Stomach (tissue), 9 donors: ENCODE results near the gene SLC22A17. TPM values are rescaled to one million over a fixed set of nuclear protein-coding genes. Genes with fewer than 3 reads are reported as not detected.

Experiments
- DNase-seq, 2 donors: peaks; one replicate each; pipeline versions ENCODE4 v3.0.0 to v3.0.0-alpha.2; 2013 to 2019
- H3K27ac ChIP-seq, 5 donors: fragments of 200-600 bp in 4 of 5; sonication (generic) in 4 of 5; one replicate each; pipeline ENCODE4 v1.5.1; 2013 to 2019; ENCODE audit warnings: mild to moderate bottlenecking in 1 of 5, moderate library complexity in 1 of 5
- H3K27me3 ChIP-seq, 3 donors: fragments of 200-600 bp; sonication (generic); one replicate each; pipeline ENCODE4 v1.5.1; 2017 to 2019; ENCODE audit warnings: mixed run types in 1 of 3
- H3K36me3 ChIP-seq, 4 donors: fragments of 200-600 bp; sonication (generic); 1 replicate in 3 of 4; 2 replicates in 1 of 4; pipeline ENCODE4 v1.5.1; 2016 to 2019
- H3K4me1 ChIP-seq, 4 donors: fragments of 200-600 bp; sonication (generic); one replicate each; pipeline ENCODE4 v1.5.1; 2016 to 2019
- H3K4me3 ChIP-seq, 4 donors: fragments of 200-600 bp; sonication (generic) in 3 of 4; one replicate each; pipeline ENCODE4 v1.5.1; 2016 to 2019; ENCODE audit warnings: mild to moderate bottlenecking in 1 of 4
- H3K9me3 ChIP-seq, 4 donors: fragments of 200-600 bp; sonication (generic); one replicate each; pipeline ENCODE4 v1.5.1; 2016 to 2019
- CTCF ChIP-seq, 7 experiments: fragments of 450-650 bp in 4 of 7; fragments of 200-600 bp in 3 of 7; sonication (generic) in 3 of 7; IDR thresholded peaks; one replicate each; pipeline ENCODE4 v1.5.1; 2016 to 2019; ENCODE audit warnings: antibody characterized with exemption in 7 of 7, control low read depth in 2 of 7, mild to moderate bottlenecking in 1 of 7
- EP300 ChIP-seq: sonication (generic); formaldehyde crosslinking; IDR thresholded peaks from one replicate; pipeline ENCODE4 v1.6.1; 2017; ENCODE audit warnings: antibody characterized with exemption
- POLR2A ChIP-seq, 4 donors: fragments of 450-650 bp; IDR thresholded peaks; one replicate each; pipeline ENCODE4 v1.6.1; 2016; ENCODE audit warnings: antibody characterized with exemption in 4 of 4, control low read depth in 2 of 4, mild to moderate bottlenecking in 1 of 4, moderate library complexity in 1 of 4
- POLR2AphosphoS5 ChIP-seq, 3 donors: sonication (generic); formaldehyde crosslinking; IDR thresholded peaks; one replicate each; pipeline ENCODE4 v1.6.1; 2016; ENCODE audit warnings: antibody characterized with exemption in 3 of 3
- WGBS, 5 donors: extraction: QIAGEN DNeasy Blood & Tissue Kit in 3 of 5; methylation state at CpG; one replicate each; pipeline versions ENCODE4 v1.1.5 to v1.1.7; 2013 to 2018; 5-methylcytosine and 5-hydroxymethylcytosine counted together
- intact Hi-C: fragments of 100-400 bp; cut with DNase I; formaldehyde crosslinking; loops from one replicate; pipeline ENCODE4 v1.15.1; 2023; ENCODE audit warnings: low total_unique reads
- polyA plus RNA-seq, 3 donors: library from polyadenylated mRNA; stranded (reverse); fragments of 200-250 nt; gene quantifications; one replicate each; pipeline ENCODE4 v1.2.3, GENCODE V29; 2013
- total RNA-seq, 5 donors: library from RNA; depleted of rRNA; stranded (reverse); fragments of >200 nt; gene quantifications; one replicate each; pipeline versions ENCODE4 v1.1.0 to v1.2.3, GENCODE V29; 2014 to 2016
- donor health status: healthy with polysubstance abuse.
- donor health status: Bipolar disorder and iron deficiency.
- donor health status: healthy.

The SLC22A17 gene
- total and polyA plus RNA-seq, 8 donors, result 7.0 to 33.3 (median 17.2) TPM

DNA sequence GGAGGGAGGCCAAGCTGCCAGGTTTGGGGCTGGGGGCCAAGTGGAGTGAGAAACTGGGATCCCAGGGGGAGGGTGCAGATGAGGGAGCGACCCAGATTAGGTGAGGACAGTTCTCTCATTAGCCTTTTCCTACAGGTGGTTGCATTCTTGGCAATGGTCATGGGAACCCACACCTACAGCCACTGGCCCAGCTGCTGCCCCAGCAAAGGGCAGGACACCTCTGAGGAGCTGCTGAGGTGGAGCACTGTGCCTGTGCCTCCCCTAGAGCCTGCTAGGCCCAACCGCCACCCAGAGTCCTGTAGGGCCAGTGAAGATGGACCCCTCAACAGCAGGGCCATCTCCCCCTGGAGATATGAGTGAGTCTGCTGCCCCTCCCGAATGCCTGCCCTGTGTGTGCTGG lies 20.4 kb upstream of the SLC22A17 start:
- no peaks in the 10 kb centered on the region for H3K9me3 ChIP-seq
- H3K27me3 ChIP-seq, result no peaks in the 10 kb centered on the region
- no peak overlapping the region for H3K4me3 ChIP-seq
- no peak overlapping the region for H3K27ac ChIP-seq
- intact Hi-C loops, result loop anchor here (5.0 kb wide), 1 partner anchor 111 kb away; no protein-coding TSS in a partner anchor
- no peak for DNase-seq
- H3K4me1 ChIP-seq, result peaks cover 0 to 10% (median 0%) of the 10 kb centered on the region in 4 donors
- no peak for TF ChIP-seq EP300
- no peak for TF ChIP-seq POLR2AphosphoS5 (IDR thresholded peaks at IDR 0.05)
- TF ChIP-seq POLR2A (IDR thresholded peaks at IDR 0.05), result no peak
- TF ChIP-seq CTCF (IDR thresholded peaks at IDR 0.05), result no peak
- WGBS, 5 donors, result 70 to 92% (median 85%) methylated on average over 3 of the region's 3 CpGs
- H3K36me3 ChIP-seq, result no peaks in the 10 kb centered on the region

GRCh38 chr14:23372509-23372908 lies 19.8 kb upstream of the SLC22A17 start, which contains the start of gene IL25:
Gene IL25 (plus strand): TSS chr14:23372809.
- Histone ChIP-seq H3K9me3 (no peaks in the 10 kb centered on the region), H3K4me3 (no peak within 1 kb of the TSS), H3K27ac (no peak within 1 kb of the TSS), H3K27me3 (no peaks in the 10 kb centered on the region), H3K4me1 (peaks cover 0 to 10% (median 0%) of the 10 kb centered on the region in 4 donors), H3K36me3 (no peaks in the 10 kb centered on the region)
- TF ChIP-seq CTCF (IDR thresholded peaks at IDR 0.05) (no peak), POLR2AphosphoS5 (IDR thresholded peaks at IDR 0.05) (no peak), EP300 (no peak)
- WGBS, 5 donors, result 71 to 83% (median 73%) methylated on average over 2 of the region's 2 CpGs
- intact Hi-C loops, result loop anchor here (5.0 kb wide), 1 partner anchor 110 kb away; no protein-coding TSS in a partner anchor
- no peak for DNase-seq

DNA sequence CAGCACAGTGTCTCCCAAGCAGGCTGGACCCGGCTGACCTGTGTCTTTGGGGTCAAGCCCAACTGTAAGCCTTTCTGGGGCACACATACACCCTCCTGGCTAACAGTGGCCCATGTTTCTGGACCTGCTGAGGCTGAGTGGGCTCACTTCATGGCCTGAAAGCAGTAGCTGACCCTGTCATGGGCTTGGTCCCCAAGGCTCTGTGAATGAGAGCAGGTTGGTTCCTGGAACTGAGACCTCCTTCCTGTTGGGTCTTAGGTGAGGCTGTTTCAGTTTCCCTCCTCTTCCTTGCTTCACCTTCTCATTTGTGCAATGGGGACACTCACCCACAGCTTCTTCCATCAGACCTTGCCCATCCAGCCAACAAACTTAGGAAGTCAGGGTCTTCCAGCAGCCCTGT lies 19.2 kb upstream of the SLC22A17 start:
- Histone ChIP-seq H3K27ac (no peak overlapping the region), H3K27me3 (peaks cover 0 to under 1% (median 0%) of the 10 kb centered on the region in 3 donors), H3K36me3 (no peaks in the 10 kb centered on the region), H3K9me3 (no peaks in the 10 kb centered on the region), H3K4me3 (no peak overlapping the region), H3K4me1 (peaks cover 0 to 11% (median 2%) of the 10 kb centered on the region in 4 donors)
- no peak for TF ChIP-seq EP300
- DNase-seq, result no peak
- WGBS, 5 donors, result 75 to 86% (median 78%) methylated on average over 1 of the region's 1 CpG; no CpG with 5 or more reads in 1 of the 5 donors
- intact Hi-C loops, result loop anchor here (5.0 kb wide), 1 partner anchor 110 kb away; no protein-coding TSS in a partner anchor

- intact Hi-C loops, result loop anchor here (5.0 kb wide), 1 partner anchor 108 kb away; no protein-coding TSS in a partner anchor
- peaks cover 4 to 23% (median 14%) of the 10 kb centered on the region in 4 donors for H3K4me1 ChIP-seq
- WGBS, 5 donors, result 38 to 86% (median 63%) methylated on average over 1 of the region's 1 CpG
- no peak for DNase-seq
- H3K4me3 ChIP-seq, result no peak overlapping the region
- H3K36me3 ChIP-seq, result no peaks in the 10 kb centered on the region
- H3K27ac ChIP-seq, result no peak overlapping the region
- no peaks in the 10 kb centered on the region for H3K9me3 ChIP-seq
- TF ChIP-seq POLR2A (IDR thresholded peaks at IDR 0.05), result no peak
- TF ChIP-seq CTCF (IDR thresholded peaks at IDR 0.05), result no peak
- no peak for TF ChIP-seq POLR2AphosphoS5 (IDR thresholded peaks at IDR 0.05)
- no peak for TF ChIP-seq EP300
- H3K27me3 ChIP-seq, result peaks cover 0 to 17% (median 10%) of the 10 kb centered on the region in 3 donors
Observed at GRCh38 chr14:23370221-23370620, 17.5 kb upstream of the SLC22A17 start.

GRCh38 chr14:23366426-23366921 lies 13.8 kb upstream of the SLC22A17 start:
- Histone ChIP-seq H3K36me3 (no peaks in the 10 kb centered on the region), H3K9me3 (no peaks in the 10 kb centered on the region), H3K27me3 (peaks cover 0 to 32% (median 24%) of the 10 kb centered on the region in 3 donors), H3K4me1 (peaks cover 8 to 58% (median 33%) of the 10 kb centered on the region in 4 donors), H3K4me3 (peak overlapping the region; percentile 47 to 65 (median 49)), H3K27ac (peak overlapping the region; percentile 62 to 94 (median 84))
- TF ChIP-seq POLR2AphosphoS5 (IDR thresholded peaks at IDR 0.05) (peak in 1 of 3 donors; percentile 3), EP300 (no peak)
- peak in 1 of 2 donors; percentile 94 for DNase-seq
- intact Hi-C loops, result no loop called here
- WGBS, 5 donors, result 16 to 29% (median 24%) methylated on average over 15 to 34 of the region's 34 CpGs
